HG02970 (cell line): ENCODE measurements around the gene OR8K3.

Experiments used
- ATAC-seq: cut with Tn5 transposase; IDR thresholded peaks from one replicate; pipeline ENCODE4 v1.9.1; 2021; ENCODE audit warnings: mild to moderate bottlenecking, moderate library complexity, moderate number of reproducible peaks; ENCODE audit not compliant: unreplicated experiment, low FRiP score

The OR8K3 gene

GRCh38 chr11:56314844-56315243 lies at the start of gene OR8K3:
OR8K3 (plus strand) TSS chr11:56315144; CDS start chr11:56318307, 3,163 bp downstream.
- ATAC-seq = no peak

GRCh38 chr11:56271092-56271491 lies 43.9 kb upstream of the OR8K3 start:
- no peak for ATAC-seq

DNA sequence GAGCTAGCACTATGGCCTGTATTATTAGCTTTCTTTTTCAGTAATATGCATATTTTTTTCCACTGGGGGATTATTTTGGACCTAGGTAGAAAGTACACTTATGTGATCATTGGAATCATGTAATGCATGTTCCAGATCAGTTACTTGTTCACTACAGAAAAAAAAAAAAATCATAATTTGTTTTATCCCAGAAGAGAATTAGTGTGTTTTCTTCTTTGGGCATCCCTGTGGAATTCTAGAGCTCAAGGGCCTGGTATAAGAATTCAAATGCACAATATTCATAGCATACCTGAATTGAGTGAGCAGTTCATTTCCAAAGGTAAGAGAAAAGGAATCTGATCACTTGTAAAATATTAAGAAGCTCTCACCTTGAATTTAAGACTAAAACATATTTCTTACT lies 41.1 kb upstream of the OR8K3 start, which contains the start of gene OR5T1:
Gene OR5T1, plus strand, starts transcription at position 301 of the 400 bp plus-strand sequence. CDS start 1,485 bp downstream, outside the sequence.
- ATAC-seq = no peak

- no peak for ATAC-seq
These were observed 22.8 kb upstream of the OR8K3 start, which contains the start of gene OR8H1 for GRCh38 chr11:56292154-56292553. OR8H1 (minus strand) TSS chr11:56292254; CDS start chr11:56291062, 1,192 bp downstream.

DNA sequence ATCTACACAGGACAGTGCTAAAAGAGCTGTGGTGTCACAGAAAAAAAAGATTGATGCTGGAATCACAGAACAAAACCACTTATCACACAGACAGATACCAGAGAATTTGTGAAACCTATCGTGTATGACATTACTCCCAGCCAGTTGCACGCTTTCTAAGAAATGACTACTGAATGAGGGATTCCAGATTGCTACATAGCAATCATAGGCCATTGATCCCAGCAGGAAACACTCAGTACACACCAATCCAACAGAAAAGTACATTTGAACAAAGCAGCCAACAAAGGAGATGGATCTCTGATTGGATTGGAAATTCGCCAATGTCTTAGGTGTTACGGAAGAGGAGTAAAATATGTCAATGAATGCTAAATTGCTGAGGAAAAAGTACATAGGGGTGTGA lies 18.0 kb upstream of the OR8K3 start:
- no peak for ATAC-seq

DNA sequence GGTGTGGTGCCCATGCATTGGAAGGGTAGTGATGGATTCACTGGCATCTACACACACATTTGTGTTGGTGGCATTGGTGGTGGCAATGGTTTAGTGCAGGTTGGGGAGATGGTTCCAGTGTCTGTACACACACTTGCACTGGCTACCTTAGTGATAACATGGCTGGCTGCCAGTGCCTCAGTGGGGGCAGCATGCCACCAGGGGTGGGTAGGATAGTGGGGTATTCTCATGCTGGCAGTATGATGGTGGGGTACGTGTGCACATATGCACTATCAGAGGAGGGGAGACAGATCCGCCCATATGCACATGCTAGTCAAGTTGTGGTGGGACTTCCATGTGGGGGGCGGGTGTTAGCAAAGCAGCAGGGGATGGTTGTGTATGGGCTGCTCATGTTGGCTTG lies 7.1 kb upstream of the OR8K3 start:
- no peak for ATAC-seq

DNA sequence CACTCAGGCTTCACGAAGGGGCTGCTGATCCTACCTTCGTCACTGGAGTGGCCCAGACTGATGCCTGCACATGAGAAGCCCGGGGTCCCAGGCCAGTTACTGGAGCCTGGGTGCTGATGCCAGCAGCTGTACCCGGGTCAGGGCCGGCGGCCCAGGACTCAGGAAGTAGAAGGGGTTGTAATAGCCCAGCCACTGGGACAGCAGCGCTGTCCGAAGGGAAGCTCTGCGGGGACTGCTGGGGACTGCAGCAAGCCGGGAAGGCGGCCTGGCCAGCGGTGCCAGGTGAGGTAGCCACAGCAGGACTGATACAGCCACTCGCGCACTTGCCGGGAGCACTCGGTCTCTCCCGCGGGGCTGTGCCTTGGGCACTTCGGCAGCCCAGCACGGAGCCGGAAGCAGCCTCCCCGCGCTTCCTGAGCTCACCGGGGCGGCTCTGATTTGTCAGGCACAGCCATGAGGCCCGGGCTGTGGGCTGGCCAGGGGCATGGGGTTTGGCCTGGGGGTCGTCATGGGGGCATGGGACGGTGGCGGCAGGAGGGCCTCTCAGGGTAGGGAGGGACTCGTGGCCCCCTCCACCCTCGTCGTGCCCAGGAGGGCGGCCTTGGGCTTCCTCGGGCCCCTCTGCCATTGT lies 17.0 kb downstream of the OR8K3 start:
- ATAC-seq = no peak

DNA sequence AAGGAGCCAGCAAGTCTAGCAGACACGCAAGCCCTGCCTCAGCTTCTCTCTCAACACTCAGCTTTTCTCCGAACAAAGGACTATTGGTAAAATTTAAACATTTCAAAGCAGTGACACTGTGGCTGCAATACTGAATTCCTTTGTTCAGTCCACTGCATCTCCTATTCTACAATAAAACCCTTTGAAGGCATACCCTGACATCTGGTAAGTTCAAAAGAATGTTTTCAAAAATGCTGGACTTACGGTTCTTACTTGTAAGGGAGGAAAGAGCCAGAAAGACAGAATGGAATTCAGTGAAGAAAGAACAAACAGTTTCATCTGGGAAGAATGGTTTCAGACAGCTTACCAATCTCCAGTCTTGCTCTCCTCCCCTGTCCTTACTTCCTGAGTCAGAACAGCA lies 18.2 kb downstream of the OR8K3 start:
- no peak for ATAC-seq

GRCh38 chr11:56340289-56340688 lies 25.3 kb downstream of the OR8K3 start:
- ATAC-seq = no peak

- no peak for ATAC-seq
These were observed 30.8 kb downstream of the OR8K3 start, which contains the start of gene OR8K1 for GRCh38 chr11:56345739-56346138. OR8K1 (plus strand) TSS chr11:56346039; CDS start chr11:56346039, 0 bp downstream.

GRCh38 chr11:56353991-56354390 lies 39.0 kb downstream of the OR8K3 start, which contains the start of gene OR8J1:
OR8J1 (plus strand) TSS chr11:56354291; CDS start chr11:56360247, 5,956 bp downstream.
- ATAC-seq = no peak
